Natural killer cell (primary cell): Measurements from ENCODE around the gene COA5. TPM values are rescaled to one million over a fixed set of nuclear protein-coding genes. Genes with fewer than 3 reads are reported as not detected.

Experiments
- ATAC-seq, 3 donors: fragments of 150-1000 bp in 2 of 3; fragments of 200-7000 bp in 1 of 3; cut with Tn5 transposase; 1 replicate in 1 of 3; 2 replicates in 2 of 3; pipeline ENCODE4 v1.10.0; 2021; ENCODE audit warnings: mild to moderate bottlenecking in 2 of 3, moderate library complexity in 2 of 3
- DNase-seq, 2 donors: peaks; one replicate each; pipeline versions ENCODE4 v3.0.0 to v3.0.0-alpha.2; 2013 to 2021; ENCODE audit warnings: mixed read lengths in 1 of 2
- H3K27ac ChIP-seq: one replicate; pipeline ENCODE4 v1.5.1; 2013; ENCODE audit warnings: mild to moderate bottlenecking, low read length
- H3K27me3 ChIP-seq: one replicate; pipeline ENCODE4 v1.6.1; 2013; ENCODE audit warnings: low read length; ENCODE audit not compliant: control insufficient read depth, insufficient read depth
- H3K36me3 ChIP-seq: one replicate; pipeline ENCODE4 v1.6.1; 2013; ENCODE audit warnings: low read length; ENCODE audit not compliant: control insufficient read depth, insufficient read depth
- H3K4me1 ChIP-seq: one replicate; pipeline ENCODE4 v1.6.1; 2013; ENCODE audit warnings: low read length; ENCODE audit not compliant: control insufficient read depth, insufficient read depth
- H3K4me3 ChIP-seq: one replicate; pipeline ENCODE4 v1.5.1; 2013; ENCODE audit warnings: low read length
- H3K9me3 ChIP-seq: one replicate; pipeline ENCODE4 v1.6.1; 2013; ENCODE audit warnings: low read length; ENCODE audit not compliant: control insufficient read depth, insufficient read depth
- H3K27ac Mint-ChIP-seq, 2 donors: one replicate each; pipeline ENCODE4 v1.8.0; 2022; ENCODE audit warnings: mild to moderate bottlenecking in 2 of 2, mixed read lengths in 2 of 2, moderate library complexity in 1 of 2
- H3K27me3 Mint-ChIP-seq, 2 donors: one replicate each; pipeline ENCODE4 v1.8.0; 2022; ENCODE audit warnings: low read depth in 2 of 2, mixed read lengths in 2 of 2
- H3K36me3 Mint-ChIP-seq: one replicate; pipeline ENCODE4 v1.8.0; 2022; ENCODE audit warnings: mixed read lengths
- H3K4me1 Mint-ChIP-seq, 2 donors: one replicate each; pipeline ENCODE4 v1.8.0; 2022; ENCODE audit warnings: mixed read lengths in 2 of 2
- H3K4me3 Mint-ChIP-seq: one replicate; pipeline ENCODE4 v1.8.0; 2022; ENCODE audit warnings: mild to moderate bottlenecking, moderate library complexity, mixed read lengths
- H3K9me3 Mint-ChIP-seq, 2 donors: one replicate each; pipeline ENCODE4 v1.8.0; 2022; ENCODE audit warnings: mixed read lengths in 2 of 2
- CTCF ChIP-seq: fragments of 200-600 bp; IDR thresholded peaks from one replicate; pipeline ENCODE4 v1.8.0; 2022; ENCODE audit warnings: antibody characterized with exemption
- WGBS: methylation state at CpG from one replicate; pipeline ENCODE4 v1.1.7; 2013; ENCODE audit warnings: missing lambda C conversion rate; ENCODE audit not compliant: insufficient coverage; 5-methylcytosine and 5-hydroxymethylcytosine counted together
- intact Hi-C: fragments of 100-400 bp; cut with micrococcal nuclease; formaldehyde crosslinking; loops from one replicate; pipeline ENCODE4 v1.14.2; 2022
- total RNA-seq, 4 donors: library from RNA; stranded (reverse); fragments of 120-200 nt in 1 of 4; gene quantifications; one replicate each; pipeline versions ENCODE4 v1.2.3 to v1.2.4, GENCODE V29; 2013 to 2022

COA5 gene
- total RNA-seq, 3 donors from 2014 or later (not counting 1 experiment from before 2014, with no cell fraction given): 27.4 to 39.6 (median 36.1) TPM

GRCh38 chr2:98559581-98559980 is 48.7 kb downstream of the COA5 start:
- H3K4me1 Mint-ChIP-seq: peaks cover 45 to 51% of the 10 kb centered on the region in 2 donors
- 28% methylated on average over 2 of the region's 3 CpGs for WGBS
- Histone ChIP-seq H3K27me3 (no peaks in the 10 kb centered on the region), H3K9me3 (no peaks in the 10 kb centered on the region), H3K4me1 (peaks cover 30% of the 10 kb centered on the region), H3K27ac (peak overlapping the region; percentile 5), H3K4me3 (no peak overlapping the region), H3K36me3 (peaks cover 84% of the 10 kb centered on the region)
- peak overlapping the region; percentile 82 to 85 for H3K27ac Mint-ChIP-seq
- peak in 1 of 3 donors; percentile 52 for ATAC-seq
- no peaks in the 10 kb centered on the region for H3K27me3 Mint-ChIP-seq
- DNase-seq: no peak
- H3K9me3 Mint-ChIP-seq: no peaks in the 10 kb centered on the region
- H3K4me3 Mint-ChIP-seq: peak overlapping the region; percentile 65
- no peak for TF ChIP-seq CTCF
- peaks cover 17% of the 10 kb centered on the region for H3K36me3 Mint-ChIP-seq
- intact Hi-C loops: no loop called here

- no peak for ATAC-seq
- peak overlapping the region; percentile 82 to 85 for H3K27ac Mint-ChIP-seq
- no peaks in the 10 kb centered on the region for H3K9me3 Mint-ChIP-seq
- 94% methylated on average over 16 of the region's 16 CpGs for WGBS
- H3K36me3 ChIP-seq: peaks cover 85% of the 10 kb centered on the region
- peaks cover 30% of the 10 kb centered on the region for H3K4me1 ChIP-seq
- intact Hi-C loops: no loop called here
- DNase-seq: no peak
- H3K4me3 ChIP-seq: no peak overlapping the region
- peak overlapping the region; percentile 5 for H3K27ac ChIP-seq
- peaks cover 45 to 52% of the 10 kb centered on the region in 2 donors for H3K4me1 Mint-ChIP-seq
- H3K4me3 Mint-ChIP-seq: peak overlapping the region; percentile 65
- H3K36me3 Mint-ChIP-seq: peaks cover 17% of the 10 kb centered on the region
- no peak for TF ChIP-seq CTCF
- no peaks in the 10 kb centered on the region for H3K27me3 ChIP-seq
- H3K9me3 ChIP-seq: no peaks in the 10 kb centered on the region
- no peaks in the 10 kb centered on the region for H3K27me3 Mint-ChIP-seq
Observed at GRCh38 chr2:98558852-98559530, 49.3 kb downstream of the COA5 start.

- Mint-ChIP-seq H3K9me3 (no peaks in the 10 kb centered on the region), H3K27ac (peak overlapping the region; percentile 74 to 85), H3K27me3 (no peaks in the 10 kb centered on the region), H3K4me3 (no peak overlapping the region), H3K4me1 (peaks cover 56 to 63% of the 10 kb centered on the region in 2 donors), H3K36me3 (peaks cover 23% of the 10 kb centered on the region)
- Histone ChIP-seq H3K36me3 (peaks cover 88% of the 10 kb centered on the region), H3K4me1 (peaks cover 36% of the 10 kb centered on the region), H3K4me3 (no peak overlapping the region), H3K9me3 (no peaks in the 10 kb centered on the region), H3K27ac (no peak overlapping the region), H3K27me3 (no peaks in the 10 kb centered on the region)
- ATAC-seq: no peak
- no peak for TF ChIP-seq CTCF
- intact Hi-C loops: no loop called here
- DNase-seq: peak in 1 of 2 donors; percentile 24
- 70% methylated on average over 4 of the region's 5 CpGs for WGBS
Observed at GRCh38 chr2:98556344-98557033, 51.8 kb downstream of the COA5 start.
